Measurements from ENCODE around the gene RBX1.
A peak's percentile ranks its signal among the peaks of the same experiment; 100 is the strongest.

RBX1 gene

DNA sequence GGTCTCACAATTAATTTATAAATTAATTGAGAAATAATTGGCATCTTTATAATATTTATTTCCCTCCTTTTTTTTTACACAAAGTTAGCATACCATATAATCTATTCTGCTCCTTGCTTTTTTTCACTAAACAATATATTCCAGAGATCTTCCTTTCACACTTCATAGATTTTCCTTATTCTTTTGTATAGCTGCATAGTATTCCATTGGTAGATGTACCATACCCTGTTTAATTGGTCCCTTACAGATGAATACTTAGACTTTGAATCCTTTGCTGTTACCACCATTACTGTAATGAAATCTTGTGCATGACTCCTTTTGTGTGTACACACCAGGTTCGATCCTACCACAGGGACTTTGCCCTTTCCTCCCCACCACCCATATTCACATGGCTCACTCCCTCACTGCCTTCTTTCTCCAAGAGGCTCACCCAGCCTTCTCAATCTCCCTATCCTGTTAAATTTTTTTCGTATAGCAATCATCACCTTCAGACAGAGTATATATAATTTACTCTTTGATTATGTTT, 48.9 kb downstream of the RBX1 start:
- TF ChIP-seq MAX (IDR thresholded peaks at IDR 0.05), result no peak
- no peak for TF ChIP-seq FOXM1 (IDR thresholded peaks at IDR 0.05; ENCODE audit: borderline replicate concordance, low read depth)
- TF ChIP-seq CREB1 (IDR thresholded peaks at IDR 0.05; ENCODE audit: low read depth), result no peak
- no peak for TF ChIP-seq EP300 (IDR thresholded peaks at IDR 0.05; ENCODE audit: borderline replicate concordance)
- TF ChIP-seq, protein P1, sequence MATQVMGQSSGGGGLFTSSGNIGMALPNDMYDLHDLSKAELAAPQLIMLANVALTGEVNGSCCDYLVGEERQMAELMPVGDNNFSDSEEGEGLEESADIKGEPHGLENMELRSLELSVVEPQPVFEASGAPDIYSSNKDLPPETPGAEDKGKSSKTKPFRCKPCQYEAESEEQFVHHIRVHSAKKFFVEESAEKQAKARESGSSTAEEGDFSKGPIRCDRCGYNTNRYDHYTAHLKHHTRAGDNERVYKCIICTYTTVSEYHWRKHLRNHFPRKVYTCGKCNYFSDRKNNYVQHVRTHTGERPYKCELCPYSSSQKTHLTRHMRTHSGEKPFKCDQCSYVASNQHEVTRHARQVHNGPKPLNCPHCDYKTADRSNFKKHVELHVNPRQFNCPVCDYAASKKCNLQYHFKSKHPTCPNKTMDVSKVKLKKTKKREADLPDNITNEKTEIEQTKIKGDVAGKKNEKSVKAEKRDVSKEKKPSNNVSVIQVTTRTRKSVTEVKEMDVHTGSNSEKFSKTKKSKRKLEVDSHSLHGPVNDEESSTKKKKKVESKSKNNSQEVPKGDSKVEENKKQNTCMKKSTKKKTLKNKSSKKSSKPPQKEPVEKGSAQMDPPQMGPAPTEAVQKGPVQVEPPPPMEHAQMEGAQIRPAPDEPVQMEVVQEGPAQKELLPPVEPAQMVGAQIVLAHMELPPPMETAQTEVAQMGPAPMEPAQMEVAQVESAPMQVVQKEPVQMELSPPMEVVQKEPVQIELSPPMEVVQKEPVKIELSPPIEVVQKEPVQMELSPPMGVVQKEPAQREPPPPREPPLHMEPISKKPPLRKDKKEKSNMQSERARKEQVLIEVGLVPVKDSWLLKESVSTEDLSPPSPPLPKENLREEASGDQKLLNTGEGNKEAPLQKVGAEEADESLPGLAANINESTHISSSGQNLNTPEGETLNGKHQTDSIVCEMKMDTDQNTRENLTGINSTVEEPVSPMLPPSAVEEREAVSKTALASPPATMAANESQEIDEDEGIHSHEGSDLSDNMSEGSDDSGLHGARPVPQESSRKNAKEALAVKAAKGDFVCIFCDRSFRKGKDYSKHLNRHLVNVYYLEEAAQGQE (IDR thresholded peaks at IDR 0.05; ENCODE audit: low read depth), result no peak
- TF ChIP-seq USF1 (IDR thresholded peaks at IDR 0.05), result no peak
- no peak for TF ChIP-seq EGR1 (IDR thresholded peaks at IDR 0.05)
- TF ChIP-seq CEBPB (IDR thresholded peaks at IDR 0.05), result no peak
- no peak for TF ChIP-seq RAD21 (IDR thresholded peaks at IDR 0.05; ENCODE audit: low read depth)
- TF ChIP-seq NFIC (IDR thresholded peaks at IDR 0.05), result no peak
- TF ChIP-seq TEAD4 (IDR thresholded peaks at IDR 0.05), result no peak
- no peak for TF ChIP-seq TAF1 (IDR thresholded peaks at IDR 0.05; ENCODE audit: low read depth)
- TF ChIP-seq YY1 (IDR thresholded peaks at IDR 0.05; ENCODE audit: low read depth), result no peak
- no peak for TF ChIP-seq ZBTB7A (IDR thresholded peaks at IDR 0.05; ENCODE audit: low read depth)
- no peak for TF ChIP-seq TCF12 (IDR thresholded peaks at IDR 0.05; ENCODE audit: low read depth)

DNA sequence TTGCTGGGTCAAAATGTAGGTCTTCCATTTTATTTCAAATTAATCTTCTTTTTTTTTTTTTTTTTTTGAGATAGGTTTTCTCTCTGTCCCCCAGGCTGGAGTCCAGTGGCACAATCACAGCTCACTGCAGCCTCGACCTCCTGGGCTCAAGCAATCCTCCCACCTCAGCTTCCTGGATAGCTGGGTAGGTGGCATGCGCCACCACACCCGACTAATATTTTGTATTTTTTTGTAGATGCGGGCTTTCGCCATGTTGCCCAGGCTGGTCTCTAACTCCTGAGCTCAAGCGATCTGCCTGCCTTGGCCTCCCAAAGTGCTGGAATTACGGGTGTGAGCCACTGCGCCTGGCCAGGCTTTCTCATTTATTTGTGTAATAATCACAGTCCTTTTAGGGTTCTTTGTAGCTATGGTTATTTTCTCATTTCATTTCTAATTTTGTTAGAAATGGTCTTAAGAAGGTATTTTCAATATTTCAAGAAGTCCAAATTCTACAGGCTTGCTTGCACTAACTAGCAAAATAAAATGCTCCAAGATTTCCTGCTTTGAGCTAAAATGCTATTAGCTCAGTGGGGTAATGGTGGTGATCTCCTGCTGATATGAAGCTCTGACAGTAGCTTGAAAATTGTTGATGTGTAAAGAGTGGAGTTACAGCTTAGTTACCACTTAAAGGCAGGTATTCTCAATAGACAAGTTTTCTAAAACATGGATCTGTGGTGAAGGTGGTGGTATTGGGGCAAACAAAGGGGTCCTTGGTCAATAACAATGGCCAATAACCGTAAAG, 50.0 kb downstream of the RBX1 start:
- TF ChIP-seq EGR1 (IDR thresholded peaks at IDR 0.05) (no peak), TAF1 (IDR thresholded peaks at IDR 0.05; ENCODE audit: low read depth) (no peak), TCF12 (IDR thresholded peaks at IDR 0.05; ENCODE audit: low read depth) (no peak), USF1 (IDR thresholded peaks at IDR 0.05) (no peak), EP300 (IDR thresholded peaks at IDR 0.05; ENCODE audit: borderline replicate concordance) (no peak), FOXM1 (IDR thresholded peaks at IDR 0.05; ENCODE audit: borderline replicate concordance, low read depth) (no peak), RAD21 (IDR thresholded peaks at IDR 0.05; ENCODE audit: low read depth) (no peak), ZBTB7A (IDR thresholded peaks at IDR 0.05; ENCODE audit: low read depth) (no peak), NFIC (IDR thresholded peaks at IDR 0.05) (no peak), CREB1 (IDR thresholded peaks at IDR 0.05; ENCODE audit: low read depth) (no peak), YY1 (IDR thresholded peaks at IDR 0.05; ENCODE audit: low read depth) (no peak), TEAD4 (IDR thresholded peaks at IDR 0.05) (no peak), CEBPB (IDR thresholded peaks at IDR 0.05) (no peak)
- TF ChIP-seq, protein P1 (IDR thresholded peaks at IDR 0.05; ENCODE audit: low read depth), result no peak

DNA sequence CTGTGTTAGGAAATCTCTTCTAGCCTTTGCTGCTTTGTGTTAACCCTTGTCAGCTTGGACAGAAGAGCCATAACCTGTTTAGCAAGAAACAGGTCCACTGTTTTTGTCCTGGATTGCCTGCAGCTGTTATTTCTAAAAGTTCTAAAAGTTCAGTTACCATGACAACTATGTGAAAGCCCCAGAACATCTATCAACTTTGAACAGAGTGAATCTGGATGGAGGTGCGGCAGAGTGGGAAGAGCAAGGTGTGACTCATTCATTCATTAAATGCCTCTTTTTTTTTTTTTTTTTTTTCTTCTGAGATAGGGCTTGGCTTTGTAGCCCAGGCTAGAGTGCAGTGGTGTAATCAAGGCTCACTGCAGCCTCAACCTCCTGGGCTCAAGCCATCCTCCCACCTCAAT, 50.5 kb downstream of the RBX1 start:
- TF ChIP-seq CEBPB (IDR thresholded peaks at IDR 0.05), result no peak; the same call in 1 of the 2 replicates
- TF ChIP-seq TCF12 (IDR thresholded peaks at IDR 0.05; ENCODE audit: low read depth), result 0 out of 2 replicates have a peak, but pooled peaks have one; percentile 16

DNA sequence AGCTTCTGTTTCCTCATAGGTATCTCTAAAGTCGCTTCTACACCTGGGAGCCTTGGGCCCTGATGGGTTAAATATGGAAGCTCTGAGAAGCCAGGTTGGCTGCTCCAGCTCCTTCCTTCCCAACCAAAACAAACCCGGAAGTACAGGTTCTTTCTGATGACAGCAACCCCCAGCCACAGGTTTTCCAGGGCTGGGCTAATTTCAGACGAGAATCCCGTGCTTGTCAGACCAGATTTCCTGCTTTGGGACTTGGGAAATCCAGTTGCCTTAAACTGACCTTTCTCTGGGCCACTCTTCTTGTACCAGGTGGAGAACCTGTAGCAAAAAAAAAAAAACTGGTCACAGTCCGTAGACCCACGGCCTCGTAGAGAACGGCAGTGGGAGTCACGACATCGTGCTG, 51.9 kb downstream of the RBX1 start:
- TF ChIP-seq, protein P1 (IDR thresholded peaks at IDR 0.05; ENCODE audit: low read depth), result no peak
- no peak for TF ChIP-seq MAX (IDR thresholded peaks at IDR 0.05)
- no peak for TF ChIP-seq EP300 (IDR thresholded peaks at IDR 0.05; ENCODE audit: borderline replicate concordance)
- TF ChIP-seq TEAD4 (IDR thresholded peaks at IDR 0.05), result no peak
- no peak for TF ChIP-seq FOXM1 (IDR thresholded peaks at IDR 0.05; ENCODE audit: borderline replicate concordance, low read depth)
- no peak for TF ChIP-seq USF1 (IDR thresholded peaks at IDR 0.05)
- TF ChIP-seq YY1 (IDR thresholded peaks at IDR 0.05; ENCODE audit: low read depth), result no peak
- no peak for TF ChIP-seq ZBTB7A (IDR thresholded peaks at IDR 0.05; ENCODE audit: low read depth)
- no peak for TF ChIP-seq EGR1 (IDR thresholded peaks at IDR 0.05)
- no peak for TF ChIP-seq CREB1 (IDR thresholded peaks at IDR 0.05; ENCODE audit: low read depth)
- no peak for TF ChIP-seq RAD21 (IDR thresholded peaks at IDR 0.05; ENCODE audit: low read depth)
- TF ChIP-seq TCF12 (IDR thresholded peaks at IDR 0.05; ENCODE audit: low read depth), result no peak
